Activated naive CD8-positive, alpha-beta T cell treated with anti-CD3 and anti-CD28 coated beads for 36 hours (primary cell): ENCODE data around the gene NOL6. TPM values are rescaled to one million over a fixed set of nuclear protein-coding genes. Genes with fewer than 3 reads are reported as not detected.

Experiments
- DNase-seq: peaks from one replicate; pipeline ENCODE4 v3.0.0; 2021
- H3K27ac Mint-ChIP-seq: one replicate; pipeline ENCODE4 v1.8.0; 2022; ENCODE audit warnings: mild to moderate bottlenecking, moderate library complexity, mixed read lengths
- H3K27me3 Mint-ChIP-seq: one replicate; pipeline ENCODE4 v1.8.0; 2022; ENCODE audit warnings: mild to moderate bottlenecking, mixed read lengths
- H3K36me3 Mint-ChIP-seq: one replicate; pipeline ENCODE4 v1.8.0; 2021; ENCODE audit warnings: mild to moderate bottlenecking, mixed read lengths
- H3K4me1 Mint-ChIP-seq: one replicate; pipeline ENCODE4 v1.8.0; 2021; ENCODE audit warnings: mixed read lengths
- H3K4me3 Mint-ChIP-seq: one replicate; pipeline ENCODE4 v1.8.0; 2022; ENCODE audit warnings: mild to moderate bottlenecking, moderate library complexity, mixed read lengths
- H3K9me3 Mint-ChIP-seq: one replicate; pipeline ENCODE4 v1.8.0; 2022; ENCODE audit warnings: mixed read lengths
- total RNA-seq, 2 experiments: library from RNA; stranded (reverse); gene quantifications; one replicate each; pipeline ENCODE4 v1.2.3, GENCODE V29; 2021

Gene NOL6
- total RNA-seq, 2 experiments from 2014 or later = 80.8 to 82.2 TPM

DNA sequence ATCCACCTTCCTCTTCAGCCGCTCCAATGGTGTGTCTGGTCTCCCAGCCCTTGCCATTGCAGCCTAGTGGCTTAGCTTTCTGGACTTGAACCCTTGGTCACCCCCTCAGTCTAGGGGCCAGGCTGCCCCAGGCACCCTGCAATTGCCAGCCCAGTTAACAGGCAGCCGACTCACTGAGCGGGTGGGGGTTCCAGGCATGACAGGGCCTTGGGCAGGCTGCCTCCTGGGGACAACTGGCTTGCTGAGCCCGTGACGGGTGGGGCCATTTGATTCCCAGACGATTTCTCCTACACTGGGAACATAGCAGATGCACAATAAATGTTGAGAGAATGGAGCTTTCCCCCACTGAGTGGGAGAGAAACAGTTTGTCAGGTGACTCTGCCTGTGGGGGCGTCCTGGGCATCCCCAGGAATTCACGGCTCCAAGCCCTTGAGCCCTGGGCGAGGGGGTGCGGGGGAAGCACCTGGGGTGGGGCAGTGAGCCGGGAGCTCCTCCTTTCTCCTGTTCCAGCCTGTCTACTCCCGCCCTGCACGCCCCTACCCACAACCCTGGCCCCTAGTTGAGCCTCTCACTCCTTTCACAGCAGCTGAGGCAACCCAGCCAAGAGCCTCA lies 58.7 kb downstream of the NOL6 start:
- Mint-ChIP-seq H3K4me3 (peak overlapping the region; percentile 51), H3K9me3 (no peaks in the 10 kb centered on the region), H3K27me3 (no peaks in the 10 kb centered on the region), H3K36me3 (no peaks in the 10 kb centered on the region), H3K4me1 (peaks cover 36% of the 10 kb centered on the region), H3K27ac (peak overlapping the region; percentile 80)
- no peak for DNase-seq

DNA sequence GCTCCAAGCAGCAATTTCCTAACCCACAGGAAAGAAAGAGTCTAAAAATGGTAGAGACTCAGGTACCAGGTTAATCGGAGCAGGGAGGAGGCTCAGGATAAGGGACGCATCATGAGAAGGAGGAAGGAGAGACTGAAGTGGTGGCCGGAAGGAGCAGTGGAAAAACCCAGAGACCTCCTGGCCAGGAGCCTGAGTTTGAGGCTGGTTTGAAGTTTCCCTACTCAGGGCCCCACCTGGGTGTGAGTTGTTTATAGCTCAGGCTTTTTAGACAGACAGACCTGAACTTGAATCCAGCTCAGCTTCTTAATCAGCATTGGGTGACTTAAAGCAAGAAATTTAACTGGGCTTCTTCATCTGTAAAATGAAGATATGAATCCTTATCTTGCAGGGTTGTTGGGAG lies 59.5 kb downstream of the NOL6 start:
- no peaks in the 10 kb centered on the region for H3K9me3 Mint-ChIP-seq
- peaks cover 36% of the 10 kb centered on the region for H3K4me1 Mint-ChIP-seq
- no peak overlapping the region for H3K27ac Mint-ChIP-seq
- no peaks in the 10 kb centered on the region for H3K36me3 Mint-ChIP-seq
- H3K27me3 Mint-ChIP-seq = no peaks in the 10 kb centered on the region
- DNase-seq = no peak
- no peak overlapping the region for H3K4me3 Mint-ChIP-seq

Other genes starting within 250 kb of the NOL6 start
- gene SPINK4, start 233.8 kb downstream of the NOL6 start, total RNA-seq = not detected
- 10 to 100 TPM; 87.2 to 90.9 TPM for gene BAG1, start 209.2 kb downstream of the NOL6 start, total RNA-seq
- gene CHMP5, start 208.9 kb downstream of the NOL6 start, total RNA-seq = 10 to 100 TPM; 73.9 to 75.4 TPM
- gene NFX1, start 183.4 kb downstream of the NOL6 start, total RNA-seq = 10 to 100 TPM; 38.9 to 40.8 TPM
- gene AQP7, start 71.4 kb downstream of the NOL6 start, total RNA-seq = not detected
- gene AQP3, start 26.3 kb downstream of the NOL6 start, total RNA-seq = 1 to 10 TPM; 2.3 to 2.9 TPM
- gene ANKRD18B, start 50.3 kb upstream of the NOL6 start, total RNA-seq = under 1 TPM; 0.14 to 0.56 TPM